Transverse colon (tissue), 4 donors: ENCODE measurements around the gene SIK1.
"Not testable (repeated sequence)": the region's sequence is repeated elsewhere in the genome, so short reads cannot be mapped to it uniquely, and the experiment has no call there.

Experiments
- CTCF ChIP-seq, 5 experiments: fragments of 200-600 bp in 3 of 5; fragments of 450-650 bp in 2 of 5; sonication (generic) in 3 of 5; IDR thresholded peaks; 1 replicate in 2 of 5; 2 replicates in 3 of 5; pipeline ENCODE4 v1.5.1; 2016 to 2017; ENCODE audit warnings: antibody characterized with exemption in 5 of 5, inconsistent platforms in 3 of 5, mild to moderate bottlenecking in 2 of 5, moderate library complexity in 1 of 5
- EP300 ChIP-seq: sonication (generic); formaldehyde crosslinking; IDR thresholded peaks from one replicate; pipeline ENCODE4 v1.6.1; 2017; ENCODE audit warnings: antibody characterized with exemption, low read depth
- POLR2A ChIP-seq: fragments of 450-650 bp; IDR thresholded peaks from one replicate; pipeline ENCODE4 v1.6.1; 2016; ENCODE audit warnings: antibody characterized with exemption, mild to moderate bottlenecking, moderate library complexity
- POLR2AphosphoS5 ChIP-seq, 3 donors: sonication (generic); formaldehyde crosslinking; IDR thresholded peaks; one replicate each; pipeline ENCODE4 v1.6.1; 2016; ENCODE audit warnings: antibody characterized with exemption in 3 of 3

- not testable (repeated sequence) for TF ChIP-seq CTCF (IDR thresholded peaks at IDR 0.05); POLR2A; POLR2AphosphoS5 (IDR thresholded peaks at IDR 0.05); EP300
These were observed 6.6 kb upstream of the SIK1 start for GRCh38 chr21:43433340-43434136.
